ENCODE measurements around the gene CLBA1.

- TF ChIP-seq CTCF (IDR thresholded peaks at IDR 0.05) (no peak), POLR2A (IDR thresholded peaks at IDR 0.05) (no peak)
These were observed 18.6 kb upstream of the CLBA1 start for GRCh38 chr14:104966981-104967385.

All from lower leg skin (tissue), 3 donors.